Measurements from ENCODE around the gene POU2F2.

The POU2F2 gene

GRCh38 chr19:42079886-42080763 lies 52.1 kb downstream of the POU2F2 start:
- no peak for TF ChIP-seq CTCF (IDR thresholded peaks at IDR 0.05; ENCODE audit: insufficient read depth, missing control alignments)
- DNase-seq (ENCODE audit: insufficient read length, low spot score) = no peak
- no peak for FAIRE-seq

GRCh38 chr19:42079276-42079669 lies 53.0 kb downstream of the POU2F2 start:
- FAIRE-seq (no peak), DNase-seq (ENCODE audit: insufficient read length, low spot score) (no peak)
- TF ChIP-seq CTCF (IDR thresholded peaks at IDR 0.05; ENCODE audit: insufficient read depth, missing control alignments) = no peak

- TF ChIP-seq CTCF (IDR thresholded peaks at IDR 0.05; ENCODE audit: insufficient read depth, missing control alignments) = no peak
- DNase-seq (ENCODE audit: insufficient read length, low spot score) (no peak), FAIRE-seq (no peak)
Measured at GRCh38 chr19:42078538-42079275, 53.5 kb downstream of the POU2F2 start.

GRCh38 chr19:42078058-42078457 lies 54.2 kb downstream of the POU2F2 start:
- DNase-seq (ENCODE audit: insufficient read length, low spot score) (no peak), FAIRE-seq (no peak)
- no peak for TF ChIP-seq CTCF (IDR thresholded peaks at IDR 0.05; ENCODE audit: insufficient read depth, missing control alignments)

GRCh38 chr19:42076380-42076944 lies 55.8 kb downstream of the POU2F2 start:
- FAIRE-seq (no peak), DNase-seq (ENCODE audit: insufficient read length, low spot score) (no peak)
- no peak for TF ChIP-seq CTCF (IDR thresholded peaks at IDR 0.05; ENCODE audit: insufficient read depth, missing control alignments)

GRCh38 chr19:42075616-42076379 lies 56.4 kb downstream of the POU2F2 start, which contains the start of gene ZNF574:
Gene ZNF574, plus strand, starts transcription at chr19:42076166. Its CDS starts 2,441 bp downstream, at chr19:42078607.
- DNase-seq (ENCODE audit: insufficient read length, low spot score) = peak; percentile 78
- FAIRE-seq = no peak
- TF ChIP-seq CTCF (IDR thresholded peaks at IDR 0.05; ENCODE audit: insufficient read depth, missing control alignments) = no peak

All from D721Med (cell line).